HG03432 (cell line): Measurements from ENCODE around the gene SUN1.
"Not testable (repeated sequence)": the region's sequence is repeated elsewhere in the genome, so short reads cannot be mapped to it uniquely, and the experiment has no call there.

Experiments
- ATAC-seq: cut with Tn5 transposase; IDR thresholded peaks from one replicate; pipeline ENCODE4 v1.9.1; 2021; ENCODE audit warnings: mild to moderate bottlenecking, moderate library complexity; ENCODE audit not compliant: unreplicated experiment

SUN1 gene

GRCh38 chr7:854118-854775 is 22.0 kb downstream of the SUN1 start:
- ATAC-seq: no peak

- no peak for ATAC-seq
These were observed 23.6 kb downstream of the SUN1 start for GRCh38 chr7:855686-856369.

DNA sequence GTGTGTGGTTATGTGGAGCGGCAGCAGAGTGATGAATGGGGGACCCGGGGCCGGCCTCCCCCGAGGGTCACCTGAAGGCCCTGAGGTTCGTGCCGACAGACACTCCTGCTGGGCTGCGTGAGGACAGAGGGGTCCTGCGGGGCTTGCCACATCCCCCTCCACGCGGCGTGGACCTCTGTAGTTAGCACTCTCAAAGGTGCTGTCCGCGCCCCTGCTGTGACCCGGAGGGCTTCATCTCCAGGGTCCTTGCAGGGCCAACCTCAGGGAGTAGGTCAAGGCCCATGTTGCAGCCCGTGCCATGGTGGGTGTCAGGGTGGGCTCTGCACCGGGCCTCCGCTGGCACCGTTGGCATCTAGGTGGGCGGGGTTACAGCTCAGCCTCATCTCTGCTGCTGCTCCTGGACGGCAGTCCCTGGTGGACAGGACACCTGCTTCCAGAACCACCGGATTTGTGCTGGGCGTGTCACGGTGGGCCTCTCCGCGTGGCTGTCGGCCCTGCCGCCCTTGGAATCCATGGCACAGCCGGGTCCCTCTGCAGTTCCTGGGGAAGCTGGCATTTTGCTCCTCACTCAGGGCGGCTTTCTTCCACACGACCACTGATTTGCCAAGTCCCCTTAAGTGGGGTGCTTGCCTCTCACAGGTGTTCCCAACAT is 24.3 kb downstream of the SUN1 start:
- ATAC-seq: no peak

- no peak for ATAC-seq
These were observed 25.4 kb downstream of the SUN1 start for GRCh38 chr7:857661-858060.

- no peak for ATAC-seq
These were observed 27.2 kb downstream of the SUN1 start for GRCh38 chr7:859359-860030.

- ATAC-seq: no peak
These were observed 27.9 kb downstream of the SUN1 start for GRCh38 chr7:860149-860548.

DNA sequence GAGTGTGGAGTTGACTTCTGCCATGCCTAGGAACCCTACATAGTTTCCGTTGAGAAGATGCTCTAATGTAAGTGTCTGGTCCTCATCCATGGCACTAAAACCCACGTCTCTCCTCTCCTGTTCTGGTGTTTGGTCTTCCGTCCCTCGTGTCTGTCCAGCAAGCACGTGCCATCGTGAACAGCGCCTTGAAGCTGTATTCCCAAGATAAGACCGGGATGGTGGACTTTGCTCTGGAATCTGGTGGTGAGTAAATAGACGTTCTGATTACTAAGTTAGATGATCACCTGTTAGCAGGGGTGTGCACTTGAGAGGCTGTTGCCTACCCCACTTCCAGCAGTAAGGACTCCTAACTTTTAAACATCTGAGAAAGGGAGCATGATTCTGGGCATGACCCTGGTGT is 28.9 kb downstream of the SUN1 start:
- no peak for ATAC-seq

DNA sequence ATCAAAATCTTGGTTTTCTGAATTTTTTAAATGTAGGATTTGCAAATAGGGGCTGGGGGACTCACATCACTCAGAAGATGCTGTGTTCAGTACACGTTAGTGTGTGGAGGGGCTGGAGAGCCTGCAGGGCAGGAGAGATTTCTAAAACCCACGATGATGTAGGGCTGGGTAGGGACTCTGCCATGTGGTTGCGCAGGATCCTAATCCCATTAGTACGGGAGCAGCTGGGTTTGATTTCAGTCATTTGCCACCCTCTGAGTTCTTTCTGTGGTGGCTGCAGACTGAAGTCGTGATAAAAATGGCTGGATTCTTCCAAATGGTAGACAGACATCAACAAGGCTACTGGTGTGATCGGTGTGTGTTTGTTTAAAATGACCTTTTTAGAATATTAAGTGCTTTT is 29.9 kb downstream of the SUN1 start:
- ATAC-seq: no peak

DNA sequence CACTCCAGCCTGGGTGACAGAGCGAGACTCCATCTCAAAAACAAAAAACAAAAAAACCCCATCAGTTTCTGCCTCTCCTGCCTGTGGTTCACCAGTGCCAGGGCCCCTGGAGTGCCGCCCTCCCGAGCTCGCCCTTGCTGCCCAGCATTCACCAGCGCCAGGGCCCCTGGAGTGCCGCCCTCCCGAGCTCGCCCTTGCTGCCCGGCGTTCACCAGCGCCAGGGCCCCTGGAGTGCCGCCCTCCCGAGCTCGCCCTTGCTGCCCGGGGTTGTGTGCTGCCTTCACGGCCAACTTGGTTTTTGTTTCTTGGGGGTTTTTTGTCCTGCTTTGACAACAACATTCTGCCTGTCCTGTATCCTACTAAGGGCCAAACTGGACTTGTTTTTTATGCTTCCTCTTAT is 30.8 kb downstream of the SUN1 start:
- ATAC-seq: no peak

- ATAC-seq: no peak
These were observed 33.6 kb downstream of the SUN1 start for GRCh38 chr7:865921-866320.

DNA sequence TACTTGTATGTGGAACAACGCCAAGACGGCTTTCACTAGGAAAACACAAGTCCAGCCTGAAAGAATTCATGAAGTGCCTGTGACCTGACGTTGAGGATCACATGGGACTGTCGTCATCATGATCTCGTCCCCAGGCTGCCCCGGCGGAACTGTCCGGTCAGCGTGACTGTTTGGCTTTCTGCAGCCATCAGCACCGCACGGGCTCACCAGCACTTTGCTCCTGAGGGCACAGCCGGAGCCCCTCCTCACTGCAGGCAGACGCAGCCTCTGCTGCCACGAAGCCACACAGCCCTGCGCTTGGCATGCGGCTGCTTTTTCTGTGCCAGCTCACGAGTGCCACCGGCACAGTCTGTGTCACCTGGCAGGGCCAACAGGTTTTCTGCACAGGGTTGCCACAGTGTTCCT is 34.7 kb downstream of the SUN1 start:
- ATAC-seq: no peak

DNA sequence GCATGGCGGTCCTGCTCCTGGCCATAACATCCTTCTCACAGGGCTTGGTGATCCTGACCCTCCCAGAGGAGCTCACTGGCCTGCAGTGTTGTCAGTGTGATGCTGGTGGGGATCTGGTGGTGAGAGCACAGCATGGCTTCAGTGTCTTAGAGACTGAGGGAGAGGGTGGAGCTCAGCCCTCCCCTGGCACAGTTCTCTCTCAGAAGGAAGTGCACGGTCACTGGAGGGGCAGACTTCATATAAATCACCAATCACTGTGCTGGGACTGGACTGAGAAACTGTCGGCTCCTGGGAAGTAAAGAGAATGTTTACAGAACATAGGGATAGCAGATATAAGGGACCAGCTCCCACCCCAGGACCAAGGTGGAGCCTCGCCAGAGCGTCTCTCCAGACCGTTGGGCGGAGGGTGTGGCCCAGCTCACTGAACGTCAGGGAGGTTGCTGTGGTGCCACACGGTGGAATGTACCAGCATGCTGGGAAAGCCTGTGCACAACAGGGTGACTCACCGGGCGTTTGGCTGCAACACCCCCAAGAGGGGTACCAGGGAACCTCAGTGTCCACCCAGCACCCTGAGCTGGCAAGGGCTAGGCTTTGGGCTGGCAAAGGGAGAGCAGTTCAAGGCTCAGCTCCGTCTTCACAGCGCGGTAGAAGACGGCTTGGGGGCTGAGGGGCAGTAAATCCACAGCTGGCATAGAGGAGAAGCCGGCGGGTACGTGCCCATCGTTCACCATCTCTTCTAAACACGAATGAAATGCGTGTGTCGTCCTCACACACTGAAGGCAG is 35.3 kb downstream of the SUN1 start:
- ATAC-seq: no peak

GRCh38 chr7:868189-868486 is 35.9 kb downstream of the SUN1 start:
- ATAC-seq: no peak

GRCh38 chr7:869348-869747 is 37.1 kb downstream of the SUN1 start:
- no peak for ATAC-seq

DNA sequence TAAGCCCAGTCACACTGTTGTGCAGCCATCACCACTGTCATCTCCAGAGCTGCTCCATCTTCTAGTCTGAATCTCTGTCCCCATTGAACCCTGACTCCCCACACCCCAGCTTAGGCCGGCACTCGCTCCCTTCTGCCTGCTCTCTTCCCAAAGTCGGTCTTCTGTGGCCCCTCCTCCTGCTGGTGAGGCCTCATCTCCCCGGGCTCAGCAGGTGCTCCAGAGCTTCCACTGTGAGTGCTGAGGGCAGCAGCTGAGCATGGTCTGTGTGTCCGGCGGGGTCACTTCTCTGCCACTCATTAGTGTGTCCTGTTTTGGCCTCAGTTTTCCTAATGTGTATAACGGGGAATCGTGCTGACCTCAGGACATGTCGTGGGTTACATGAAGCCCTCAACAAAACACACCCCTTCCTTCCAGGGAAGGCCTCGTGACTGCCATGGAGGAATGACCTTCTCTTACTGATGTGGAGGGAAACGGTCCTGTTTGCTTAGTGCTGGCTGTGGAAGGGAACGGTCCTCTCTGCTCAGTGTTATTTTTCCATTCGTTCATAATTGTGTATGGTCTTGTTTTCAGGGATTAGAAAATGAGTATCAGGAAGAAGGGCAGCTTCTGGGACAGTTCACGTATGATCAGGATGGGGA is 39.7 kb downstream of the SUN1 start:
- ATAC-seq: no peak

DNA sequence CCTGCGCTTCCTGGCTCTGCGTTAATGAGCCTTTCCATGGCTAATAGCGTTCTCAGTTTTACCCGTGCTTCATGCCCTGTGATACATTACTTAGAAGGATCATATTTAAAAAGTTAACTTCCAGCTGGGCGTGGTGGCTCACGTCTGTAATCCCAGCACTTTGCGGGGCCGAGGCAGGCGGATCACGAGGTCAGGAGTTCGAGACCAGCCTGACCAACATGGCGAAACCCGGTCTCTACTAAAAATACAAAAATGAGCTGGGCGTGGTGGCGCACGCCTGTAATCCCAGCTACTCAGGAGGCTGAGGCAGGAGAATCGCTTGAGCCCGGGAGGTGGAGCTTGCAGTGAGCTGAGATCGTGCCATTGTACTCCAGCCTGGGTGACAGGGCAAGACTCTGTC is 40.4 kb downstream of the SUN1 start:
- ATAC-seq: not testable (repeated sequence)

DNA sequence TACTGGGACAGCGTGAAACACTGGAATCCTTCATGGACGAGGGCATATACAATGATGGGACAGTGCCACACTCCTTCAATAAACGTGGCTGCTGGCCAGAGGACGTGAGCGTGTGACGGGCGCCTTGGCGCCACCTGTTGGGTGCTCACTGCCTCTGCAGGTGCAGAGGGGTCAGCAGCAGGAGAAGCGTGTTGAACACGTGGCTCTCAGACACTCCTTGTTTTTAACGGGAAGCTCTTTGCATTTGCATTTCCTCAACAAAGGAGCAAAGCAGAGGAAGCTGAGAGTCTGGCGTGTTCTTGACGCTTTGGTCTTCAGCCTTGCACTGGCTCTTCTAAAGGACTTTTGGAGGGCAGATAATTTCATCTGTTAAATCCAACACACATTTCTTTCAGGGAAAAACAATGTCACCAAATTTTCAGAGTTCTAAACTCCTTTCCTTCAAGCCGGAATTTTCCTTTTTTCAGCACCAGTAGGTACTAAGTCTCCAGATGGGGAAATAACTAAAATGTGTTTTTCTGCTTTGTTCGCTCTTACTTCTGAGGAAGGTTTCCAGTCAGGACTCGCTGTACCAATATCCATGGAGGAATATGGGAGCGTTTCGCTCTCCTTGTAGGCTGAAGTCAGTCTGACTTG is 41.2 kb downstream of the SUN1 start:
- ATAC-seq: peak; percentile 24

DNA sequence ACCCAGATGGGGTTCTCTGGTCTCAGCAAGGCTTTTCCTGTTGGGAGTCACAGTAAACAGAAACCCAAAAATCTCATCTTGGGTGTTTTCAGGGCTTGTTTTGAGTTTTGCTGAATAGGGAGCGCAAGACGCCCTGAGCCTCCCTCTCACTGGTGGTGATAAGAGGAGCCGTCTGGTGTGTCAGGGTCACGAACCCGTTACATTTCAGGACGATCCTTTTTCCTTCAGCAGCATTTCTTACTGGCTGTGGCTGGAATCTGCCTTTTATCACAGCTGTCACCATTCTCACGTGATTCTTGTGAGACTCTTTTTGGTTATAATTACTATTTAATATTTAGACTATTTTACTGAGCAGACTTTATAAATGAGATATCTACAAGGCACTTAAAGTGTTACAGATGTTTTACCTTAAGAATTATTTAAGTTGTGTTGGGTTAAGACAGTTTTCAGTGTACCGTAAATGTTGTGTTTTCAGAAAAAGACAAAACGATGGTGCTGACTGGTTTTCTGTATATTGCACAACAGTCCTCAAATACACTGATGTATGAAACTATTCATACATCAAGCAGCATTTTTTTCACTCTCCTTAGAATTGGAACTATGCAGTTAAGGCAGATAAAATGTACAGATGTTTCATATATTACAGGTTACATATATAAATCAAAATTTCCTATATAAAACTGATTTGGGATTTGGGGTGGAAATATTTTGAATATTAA is 41.9 kb downstream of the SUN1 start:
- no peak for ATAC-seq

DNA sequence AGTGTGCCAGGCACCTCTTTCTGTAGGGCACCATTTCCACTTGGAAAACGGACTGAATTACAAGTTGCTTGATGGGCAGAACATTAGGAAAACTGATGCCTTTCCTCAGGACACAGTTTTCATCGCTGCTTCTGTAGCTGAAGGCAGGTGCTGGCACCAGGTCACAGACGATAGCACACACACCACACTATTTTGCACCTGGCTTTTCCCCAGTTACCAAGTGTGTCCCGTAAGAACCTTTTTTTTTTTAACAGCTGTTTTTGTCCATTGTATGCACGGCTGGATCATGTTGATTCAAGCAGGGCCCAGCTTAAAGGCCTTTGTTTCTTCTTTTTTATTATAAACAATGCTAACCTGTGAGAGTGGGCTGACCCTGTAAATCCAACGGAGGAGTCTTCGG is 42.8 kb downstream of the SUN1 start:
- no peak for ATAC-seq
